HG03280 (cell line): ENCODE measurements around the gene WASF2.
"Not testable (repeated sequence)": the region's sequence is repeated elsewhere in the genome, so short reads cannot be mapped to it uniquely, and the experiment has no call there.

ENCODE experiments used
- ATAC-seq: cut with Tn5 transposase; IDR thresholded peaks from one replicate; pipeline ENCODE4 v1.9.1; 2021; ENCODE audit warnings: mild to moderate bottlenecking, moderate library complexity; ENCODE audit not compliant: unreplicated experiment

The WASF2 gene

GRCh38 chr1:27428316-27429028, 61.5 kb downstream of the WASF2 start:
- ATAC-seq, result no peak

GRCh38 chr1:27427816-27428315, 62.1 kb downstream of the WASF2 start:
- ATAC-seq, result no peak

- ATAC-seq, result no peak
Observed at GRCh38 chr1:27427329-27427728, 62.6 kb downstream of the WASF2 start.

- ATAC-seq, result no peak
Observed at GRCh38 chr1:27423709-27424108, 66.3 kb downstream of the WASF2 start.

- peak; percentile 64 for ATAC-seq
Observed at GRCh38 chr1:27418326-27419185, 71.4 kb downstream of the WASF2 start.

GRCh38 chr1:27417713-27418112, 72.3 kb downstream of the WASF2 start:
- no peak for ATAC-seq

GRCh38 chr1:27416387-27417111, 73.4 kb downstream of the WASF2 start:
- no peak for ATAC-seq

- no peak for ATAC-seq
Observed at GRCh38 chr1:27414091-27414490, 75.9 kb downstream of the WASF2 start.

GRCh38 chr1:27413004-27413403, 77.0 kb downstream of the WASF2 start:
- no peak for ATAC-seq

GRCh38 chr1:27412502-27412901, 77.5 kb downstream of the WASF2 start:
- no peak for ATAC-seq

- ATAC-seq, result no peak
Observed at GRCh38 chr1:27410709-27411108, 79.3 kb downstream of the WASF2 start.

- no peak for ATAC-seq
Observed at GRCh38 chr1:27409669-27410068, 80.3 kb downstream of the WASF2 start.

GRCh38 chr1:27408151-27408550, 81.8 kb downstream of the WASF2 start:
- ATAC-seq, result no peak

GRCh38 chr1:27406791-27407190, 83.2 kb downstream of the WASF2 start:
- not testable (repeated sequence) for ATAC-seq

- no peak for ATAC-seq
Observed at GRCh38 chr1:27406362-27406680, 83.6 kb downstream of the WASF2 start.

- not testable (repeated sequence) for ATAC-seq
Observed at GRCh38 chr1:27405598-27406361, 84.2 kb downstream of the WASF2 start.

- ATAC-seq, result no peak
Observed at GRCh38 chr1:27405074-27405473, 84.9 kb downstream of the WASF2 start.

GRCh38 chr1:27403931-27404330, 86.0 kb downstream of the WASF2 start:
- ATAC-seq, result no peak

- no peak for ATAC-seq
Observed at GRCh38 chr1:27403065-27403726, 86.8 kb downstream of the WASF2 start.

- no peak for ATAC-seq
Observed at GRCh38 chr1:27402349-27402754, 87.6 kb downstream of the WASF2 start.
